H9 (cell line): ENCODE measurements around the gene PSTPIP1. TPM values are rescaled to one million over a fixed set of nuclear protein-coding genes. Genes with fewer than 3 reads are reported as not detected.

Experiments used
- DNase-seq: peaks from one replicate; pipeline ENCODE4 v3.0.0-alpha.2; 2017
- H2AFZ ChIP-seq: one replicate; pipeline ENCODE4 v1.6.1; 2013; ENCODE audit warnings: mild to moderate bottlenecking, low read length, control low read depth, moderate library complexity
- H2AK5ac ChIP-seq: 2 replicates; pipeline ENCODE4 v1.6.1; 2013; ENCODE audit warnings: low read length, control low read depth, mixed read lengths; ENCODE audit not compliant: insufficient read length
- H2BK120ac ChIP-seq: one replicate; pipeline ENCODE4 v1.6.1; 2013; ENCODE audit warnings: low read depth, mild to moderate bottlenecking, low read length, control low read depth, inconsistent platforms; ENCODE audit not compliant: poor library complexity, severe bottlenecking
- H2BK12ac ChIP-seq: 2 replicates; pipeline ENCODE4 v1.6.1; 2013; ENCODE audit warnings: low read length, control low read depth, mixed read lengths, low read depth; ENCODE audit not compliant: insufficient read length
- H2BK15ac ChIP-seq: 2 replicates; pipeline ENCODE4 v1.6.1; 2013; ENCODE audit warnings: low read depth, low read length, control low read depth
- H2BK20ac ChIP-seq: one replicate; pipeline ENCODE4 v1.6.1; 2013; ENCODE audit warnings: low read depth, mild to moderate bottlenecking, low read length, control low read depth, inconsistent platforms; ENCODE audit not compliant: poor library complexity, severe bottlenecking
- H2BK5ac ChIP-seq: 2 replicates; pipeline ENCODE4 v1.6.1; 2013; ENCODE audit warnings: low read length, control low read depth, mixed read lengths; ENCODE audit not compliant: insufficient read length
- H3K14ac ChIP-seq: 2 replicates; pipeline ENCODE4 v1.6.1; 2013; ENCODE audit warnings: low read length, control low read depth; ENCODE audit not compliant: insufficient read depth
- H3K18ac ChIP-seq: 2 replicates; pipeline ENCODE4 v1.6.1; 2013; ENCODE audit warnings: low read depth, mild to moderate bottlenecking, mixed read lengths, low read length, control low read depth; ENCODE audit not compliant: insufficient read length
- H3K23ac ChIP-seq: 2 replicates; pipeline ENCODE4 v1.6.1; 2013; ENCODE audit warnings: low read length, control low read depth, mixed read lengths, low read depth; ENCODE audit not compliant: insufficient read length
- H3K23me2 ChIP-seq: 2 replicates; pipeline ENCODE4 v1.6.1; 2013; ENCODE audit warnings: low read depth, mild to moderate bottlenecking, mixed read lengths, low read length, control low read depth; ENCODE audit not compliant: insufficient read length, poor library complexity, severe bottlenecking
- H3K27ac ChIP-seq: 2 replicates; pipeline ENCODE4 v1.5.1; 2013; ENCODE audit warnings: low read length, control low read depth, mixed read lengths, low read depth; ENCODE audit not compliant: insufficient read length
- H3K27me3 ChIP-seq: 2 replicates; pipeline ENCODE4 v1.6.1; 2013; ENCODE audit warnings: low read length, control low read depth, inconsistent platforms; ENCODE audit not compliant: insufficient read depth
- H3K4ac ChIP-seq: 2 replicates; pipeline ENCODE4 v1.6.1; 2013; ENCODE audit warnings: low read depth, mild to moderate bottlenecking, control low read depth, inconsistent platforms, low read length, moderate library complexity
- H3K4me1 ChIP-seq: 2 replicates; pipeline ENCODE4 v1.6.1; 2013; ENCODE audit warnings: low read length, control low read depth, inconsistent platforms; ENCODE audit not compliant: insufficient read depth
- H3K4me2 ChIP-seq: 2 replicates; pipeline ENCODE4 v1.6.1; 2013; ENCODE audit warnings: low read length, control low read depth, mixed read lengths; ENCODE audit not compliant: insufficient read length, insufficient read depth
- H3K56ac ChIP-seq: 2 replicates; pipeline ENCODE4 v1.6.1; 2013; ENCODE audit warnings: low read depth, mild to moderate bottlenecking, mixed read lengths, low read length, control low read depth; ENCODE audit not compliant: insufficient read length
- H3K79me1 ChIP-seq: 2 replicates; pipeline ENCODE4 v1.6.1; 2013; ENCODE audit warnings: low read depth, mild to moderate bottlenecking, moderate library complexity, low read length, control low read depth, inconsistent platforms; ENCODE audit not compliant: insufficient read depth, poor library complexity, severe bottlenecking
- H3K79me2 ChIP-seq: 2 replicates; pipeline ENCODE4 v1.6.1; 2013; ENCODE audit warnings: low read length, control low read depth, inconsistent platforms; ENCODE audit not compliant: insufficient read depth
- H3K9ac ChIP-seq: 2 replicates; pipeline ENCODE4 v1.6.1; 2013; ENCODE audit warnings: low read length, control low read depth, mixed read lengths; ENCODE audit not compliant: insufficient read length; ENCODE audit errors: extremely low read depth
- H3K9me3 ChIP-seq: one replicate; pipeline ENCODE4 v1.6.1; 2013; ENCODE audit warnings: low read depth, low read length, inconsistent platforms; ENCODE audit not compliant: control insufficient read depth
- H3T11ph ChIP-seq: one replicate; pipeline ENCODE4 v1.6.1; 2013; ENCODE audit warnings: mild to moderate bottlenecking, low read length, control low read depth, inconsistent platforms
- H4K20me1 ChIP-seq: one replicate; pipeline ENCODE4 v1.6.1; 2013; ENCODE audit not compliant: control insufficient read depth, insufficient read length, insufficient read depth
- H4K5ac ChIP-seq: 2 replicates; pipeline ENCODE4 v1.6.1; 2013; ENCODE audit warnings: low read depth, mild to moderate bottlenecking, mixed read lengths, low read length, control low read depth; ENCODE audit not compliant: insufficient read length
- H4K8ac ChIP-seq: replicated peaks from 2 replicates; pipeline ENCODE4 v1.6.1; 2013; ENCODE audit warnings: low read length, control low read depth, mixed read lengths, low read depth; ENCODE audit not compliant: insufficient read length
- H4K91ac ChIP-seq: 2 replicates; pipeline ENCODE4 v1.6.1; 2013; ENCODE audit warnings: low read depth, mild to moderate bottlenecking, moderate library complexity, mixed read lengths, low read length, control low read depth; ENCODE audit not compliant: insufficient read length
- H3K27ac Mint-ChIP-seq, 3 experiments: 2 replicates in 2 of 3; 3 replicates in 1 of 3; pipeline ENCODE4 v1.8.0; 2020 to 2021; ENCODE audit warnings: mixed read lengths in 3 of 3, mild to moderate bottlenecking in 1 of 3, moderate library complexity in 1 of 3
- H3K27me3 Mint-ChIP-seq: 2 replicates; pipeline ENCODE4 v1.8.0; 2021; ENCODE audit warnings: low read depth, mild to moderate bottlenecking, moderate library complexity, mixed read lengths
- H3K36me3 Mint-ChIP-seq, 3 experiments: 2 replicates in 2 of 3; 3 replicates in 1 of 3; pipeline ENCODE4 v1.8.0; 2020 to 2021; ENCODE audit warnings: low read depth in 3 of 3, mixed read lengths in 3 of 3; ENCODE audit not compliant: insufficient read depth in 1 of 3
- H3K4me1 Mint-ChIP-seq, 2 experiments: 2 replicates each; pipeline ENCODE4 v1.8.0; 2020; ENCODE audit warnings: mixed read lengths in 2 of 2
- H3K4me3 Mint-ChIP-seq, 2 experiments: 2 replicates in 1 of 2; 3 replicates in 1 of 2; pipeline ENCODE4 v1.8.0; 2020 to 2021; ENCODE audit warnings: mild to moderate bottlenecking in 2 of 2, mixed read lengths in 2 of 2, moderate library complexity in 1 of 2
- H3K9me3 Mint-ChIP-seq, 2 experiments: 2 replicates in 1 of 2; 3 replicates in 1 of 2; pipeline ENCODE4 v1.8.0; 2020; ENCODE audit warnings: mild to moderate bottlenecking in 2 of 2, mixed read lengths in 2 of 2, moderate library complexity in 1 of 2
- WGBS: extraction: QIAGEN DNeasy Blood & Tissue Kit; methylation state at CpG from one replicate; pipeline ENCODE4 v1.1.7; 2013; ENCODE audit warnings: missing lambda C conversion rate, low lambda C conversion rate, mixed read lengths; ENCODE audit not compliant: insufficient read length; ENCODE audit errors: extremely low coverage; 5-methylcytosine and 5-hydroxymethylcytosine counted together
- total RNA-seq: library from RNA; stranded (reverse); gene quantifications from 2 replicates; pipeline ENCODE4 v1.2.1, GENCODE V29; 2021
- TF ChIP-seq, protein P1 (sequence below): fragments of 200-600 bp; sonication (generic); conservative IDR thresholded peaks from 3 replicates; pipeline ENCODE4 v1.8.0; 2021; ENCODE audit warnings: antibody characterized with exemption, mild to moderate bottlenecking

PSTPIP1 gene
- total RNA-seq, 1 experiment from 2014 or later: 1.8 TPM

DNA sequence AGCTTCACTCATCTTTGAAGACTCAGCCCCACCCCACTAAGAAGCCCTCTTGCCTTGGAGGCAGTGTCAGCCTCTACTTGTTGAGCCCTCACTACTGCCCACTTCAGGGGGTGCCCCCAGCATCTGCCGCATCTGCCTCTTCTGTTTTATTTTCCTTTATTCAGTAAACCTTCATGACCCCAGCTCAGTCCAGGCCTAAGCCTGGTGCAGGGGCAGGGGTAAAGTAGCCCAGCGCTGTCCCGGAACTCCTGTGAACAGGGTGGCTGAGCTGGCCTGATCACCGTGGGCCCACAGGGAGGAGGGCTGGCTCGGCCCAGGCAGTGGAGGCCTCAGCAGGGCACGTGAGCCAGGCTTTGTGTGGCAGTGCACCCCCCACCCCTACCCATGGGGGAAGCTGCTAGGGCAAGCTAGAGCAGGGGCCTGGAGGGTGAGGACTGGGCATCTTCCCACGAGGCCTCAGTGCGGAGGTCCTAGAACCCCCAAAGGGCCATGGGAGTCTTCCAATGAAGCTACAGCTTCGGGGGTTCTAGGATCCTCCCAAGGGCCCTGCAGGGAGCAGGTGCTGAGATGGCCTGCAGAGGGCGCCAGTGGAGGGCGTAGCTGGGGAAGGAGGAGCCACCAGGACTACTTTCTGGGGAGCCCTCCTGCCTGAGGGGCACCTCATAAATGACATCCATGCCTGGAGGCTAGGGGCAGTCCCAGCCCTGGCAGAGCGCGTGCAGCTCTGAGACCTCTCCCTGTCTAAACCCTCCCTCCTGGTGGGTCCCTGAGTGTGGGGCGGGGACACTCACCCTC, 40.0 kb downstream of the PSTPIP1 start:
- H3K27ac Mint-ChIP-seq: peak overlapping the region in 1 of 3 experiments; percentile 61; a peak in 2 of 7 replicates

More for the DNA sequence above, 40.0 kb downstream of the PSTPIP1 start:
- H3K27ac ChIP-seq: no peak overlapping the region
- H3K4me2 ChIP-seq: no peak overlapping the region
- TF ChIP-seq, protein P1, sequence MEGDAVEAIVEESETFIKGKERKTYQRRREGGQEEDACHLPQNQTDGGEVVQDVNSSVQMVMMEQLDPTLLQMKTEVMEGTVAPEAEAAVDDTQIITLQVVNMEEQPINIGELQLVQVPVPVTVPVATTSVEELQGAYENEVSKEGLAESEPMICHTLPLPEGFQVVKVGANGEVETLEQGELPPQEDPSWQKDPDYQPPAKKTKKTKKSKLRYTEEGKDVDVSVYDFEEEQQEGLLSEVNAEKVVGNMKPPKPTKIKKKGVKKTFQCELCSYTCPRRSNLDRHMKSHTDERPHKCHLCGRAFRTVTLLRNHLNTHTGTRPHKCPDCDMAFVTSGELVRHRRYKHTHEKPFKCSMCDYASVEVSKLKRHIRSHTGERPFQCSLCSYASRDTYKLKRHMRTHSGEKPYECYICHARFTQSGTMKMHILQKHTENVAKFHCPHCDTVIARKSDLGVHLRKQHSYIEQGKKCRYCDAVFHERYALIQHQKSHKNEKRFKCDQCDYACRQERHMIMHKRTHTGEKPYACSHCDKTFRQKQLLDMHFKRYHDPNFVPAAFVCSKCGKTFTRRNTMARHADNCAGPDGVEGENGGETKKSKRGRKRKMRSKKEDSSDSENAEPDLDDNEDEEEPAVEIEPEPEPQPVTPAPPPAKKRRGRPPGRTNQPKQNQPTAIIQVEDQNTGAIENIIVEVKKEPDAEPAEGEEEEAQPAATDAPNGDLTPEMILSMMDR: peak; percentile 90
- Mint-ChIP-seq H3K36me3 (peaks cover 6 to 12% (median 9%) of the 10 kb centered on the region in 3 experiments; a peak in 6 of 7 replicates), H3K4me3 (no peak overlapping the region; a peak in 1 of 5 replicates), H3K27me3 (peaks cover 4% of the 10 kb centered on the region; the same call in 1 of the 2 replicates), H3K9me3 (peaks cover 7 to 10% of the 10 kb centered on the region in 2 experiments), H3K4me1 (peaks cover 13 to 26% of the 10 kb centered on the region in 2 experiments)
- H3K79me2 ChIP-seq: no peaks in the 10 kb centered on the region
- peak; percentile 58 for DNase-seq
- no peak overlapping the region for H4K8ac ChIP-seq
- no peaks in the 10 kb centered on the region for H3K27me3 ChIP-seq
- no peak overlapping the region for H3K56ac ChIP-seq
- no peak overlapping the region for H3K4ac ChIP-seq
- no peak overlapping the region for H2BK12ac ChIP-seq
- no peak overlapping the region for H4K91ac ChIP-seq
- no peak overlapping the region for H3K23ac ChIP-seq
- H2AK5ac ChIP-seq: no peak overlapping the region
- no CpG with 5 or more reads among the region's 14 CpGs for WGBS
- H3T11ph ChIP-seq: no peak overlapping the region
- no peaks in the 10 kb centered on the region for H4K20me1 ChIP-seq
- no peaks in the 10 kb centered on the region for H3K4me1 ChIP-seq
- no peak overlapping the region for H3K9ac ChIP-seq
- H2BK20ac ChIP-seq: no peak overlapping the region
- H2AFZ ChIP-seq: no peak overlapping the region
- H3K79me1 ChIP-seq: no peaks in the 10 kb centered on the region
- no peak overlapping the region for H3K18ac ChIP-seq
- no peak overlapping the region for H2BK5ac ChIP-seq
- no peak overlapping the region for H2BK15ac ChIP-seq
- peak overlapping the region; percentile 21; the same call in 1 of the 2 replicates for H3K14ac ChIP-seq
- H3K23me2 ChIP-seq: no peaks in the 10 kb centered on the region
- no peaks in the 10 kb centered on the region for H3K9me3 ChIP-seq
- H4K5ac ChIP-seq: no peak overlapping the region
- H2BK120ac ChIP-seq: no peak overlapping the region
